ES-I3 (cell line): Measurements from ENCODE around the gene ETF1.

Experiments
- H3K36me3 ChIP-seq: 2 replicates; pipeline ENCODE4 v1.6.1; 2013; ENCODE audit warnings: mild to moderate bottlenecking, low read length, control low read depth, moderate library complexity; ENCODE audit not compliant: insufficient read depth
- H3K4me1 ChIP-seq: 2 replicates; pipeline ENCODE4 v1.6.1; 2013; ENCODE audit warnings: mild to moderate bottlenecking, control low read depth, low read length; ENCODE audit not compliant: insufficient read depth
- H3K9ac ChIP-seq: 2 replicates; pipeline ENCODE4 v1.6.1; 2013; ENCODE audit warnings: low read depth, mild to moderate bottlenecking, low read length, moderate library complexity
- H3K9me3 ChIP-seq: 2 replicates; pipeline ENCODE4 v1.6.1; 2013; ENCODE audit warnings: mild to moderate bottlenecking, low read length, moderate library complexity; ENCODE audit not compliant: control insufficient read depth, insufficient read depth

ETF1 gene

DNA sequence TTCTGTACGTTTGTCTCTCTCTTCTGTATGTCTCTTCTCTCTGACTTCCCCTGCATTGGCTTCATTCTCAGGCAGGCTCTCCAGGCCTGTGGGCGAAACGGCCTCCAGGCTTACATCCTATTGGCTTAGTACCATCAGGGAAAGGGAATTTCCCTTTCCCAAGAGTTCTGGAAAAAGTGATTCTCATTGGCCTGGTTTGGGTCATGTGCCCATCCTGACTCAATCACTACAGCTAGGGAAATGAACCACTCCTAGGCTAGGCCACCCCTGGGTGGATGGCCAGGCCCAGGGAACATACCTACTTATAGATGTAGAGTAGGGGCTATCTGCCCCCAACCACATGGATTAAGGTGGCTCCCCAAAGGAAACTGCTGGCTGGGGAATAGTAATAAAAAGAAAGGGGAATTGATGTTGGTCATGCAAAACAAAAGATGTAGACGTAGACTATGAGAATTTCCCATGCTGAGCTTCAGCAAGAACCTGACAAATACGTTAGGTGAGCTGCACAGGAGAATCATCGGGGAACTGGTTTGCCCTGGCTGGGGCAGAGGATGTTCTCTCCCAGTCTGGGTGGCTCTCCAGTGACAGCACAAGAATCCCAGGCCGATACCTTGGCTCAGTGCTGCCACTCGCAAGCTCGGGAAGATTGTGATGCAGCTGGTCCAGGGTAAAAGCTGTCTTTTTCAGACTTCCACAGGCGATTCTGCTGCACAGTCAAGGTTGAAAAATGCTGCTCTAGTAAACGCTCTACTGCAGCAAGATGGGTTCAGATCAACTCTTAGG is 81.5 kb downstream of the ETF1 start:
- H3K9me3 ChIP-seq: no peaks in the 10 kb centered on the region
- H3K36me3 ChIP-seq: no peaks in the 10 kb centered on the region
- H3K4me1 ChIP-seq: no peaks in the 10 kb centered on the region; the same call in 1 of the 2 replicates
- H3K9ac ChIP-seq: no peak overlapping the region

DNA sequence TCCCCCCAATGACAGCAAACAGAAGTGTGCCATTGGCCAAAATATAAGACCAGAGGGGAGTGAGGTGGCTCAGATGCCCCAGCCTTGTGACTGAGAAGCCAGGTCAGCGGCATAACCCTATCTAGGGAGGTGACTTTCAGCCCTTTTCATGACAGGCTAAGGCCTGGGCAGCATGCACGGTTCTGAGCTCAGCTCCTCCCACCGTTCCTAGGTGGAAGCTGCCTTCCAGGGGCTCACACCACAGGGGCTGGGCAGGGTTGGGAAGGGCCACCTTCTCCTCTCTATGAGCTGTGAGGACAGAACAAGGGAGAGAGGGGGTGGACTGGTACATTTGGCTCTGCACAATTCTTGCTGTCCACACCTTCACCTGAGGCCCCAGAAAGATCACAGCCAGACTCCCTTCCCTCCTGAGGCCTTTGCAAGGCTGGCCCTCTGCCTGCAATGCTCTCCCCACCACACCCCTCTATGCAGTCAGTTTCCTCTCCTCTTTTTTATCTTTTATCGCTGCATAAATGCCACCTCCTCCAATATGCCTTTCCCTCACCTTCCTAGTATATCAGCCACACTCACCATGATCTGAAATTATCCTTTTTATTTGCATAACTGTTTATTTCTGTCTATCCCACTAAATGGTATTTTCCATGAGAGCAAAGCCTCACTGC is 82.9 kb downstream of the ETF1 start:
- Histone ChIP-seq H3K9me3 (no peaks in the 10 kb centered on the region), H3K9ac (no peak overlapping the region), H3K36me3 (no peaks in the 10 kb centered on the region), H3K4me1 (peaks cover 6% of the 10 kb centered on the region)

DNA sequence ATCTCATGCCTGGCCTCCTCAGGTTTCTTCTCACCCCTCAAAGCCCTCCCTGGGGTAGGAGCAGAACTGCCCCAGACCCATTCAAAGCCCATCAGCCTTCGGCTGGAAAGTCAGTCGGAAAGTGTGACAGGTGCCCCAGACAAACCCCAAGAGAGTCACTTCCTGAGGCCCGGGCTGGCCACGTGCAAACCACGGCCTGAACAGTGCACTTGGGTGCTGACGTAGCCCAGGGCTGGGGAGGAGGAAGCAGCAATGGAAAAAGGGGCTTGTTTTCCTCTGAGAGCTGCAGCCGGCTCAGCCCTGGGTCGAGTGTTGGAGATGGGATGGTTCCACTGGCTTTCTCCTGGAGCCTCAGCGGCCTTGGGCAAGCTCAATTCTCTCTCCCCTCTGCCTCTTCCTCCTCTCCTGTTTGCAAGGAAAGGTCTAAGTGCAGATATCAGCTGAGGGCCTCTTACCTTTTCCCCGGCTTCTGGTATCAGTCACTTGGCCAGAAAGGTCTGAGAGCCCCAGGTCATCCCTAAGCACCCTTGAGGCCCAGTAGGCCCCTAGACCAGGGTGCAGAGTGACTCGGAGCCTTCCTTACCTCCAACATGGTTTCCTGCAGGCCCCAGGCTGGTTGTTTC is 83.6 kb downstream of the ETF1 start:
- H3K9ac ChIP-seq: no peak overlapping the region
- peaks cover 8% of the 10 kb centered on the region for H3K4me1 ChIP-seq
- no peaks in the 10 kb centered on the region for H3K36me3 ChIP-seq
- no peaks in the 10 kb centered on the region for H3K9me3 ChIP-seq

DNA sequence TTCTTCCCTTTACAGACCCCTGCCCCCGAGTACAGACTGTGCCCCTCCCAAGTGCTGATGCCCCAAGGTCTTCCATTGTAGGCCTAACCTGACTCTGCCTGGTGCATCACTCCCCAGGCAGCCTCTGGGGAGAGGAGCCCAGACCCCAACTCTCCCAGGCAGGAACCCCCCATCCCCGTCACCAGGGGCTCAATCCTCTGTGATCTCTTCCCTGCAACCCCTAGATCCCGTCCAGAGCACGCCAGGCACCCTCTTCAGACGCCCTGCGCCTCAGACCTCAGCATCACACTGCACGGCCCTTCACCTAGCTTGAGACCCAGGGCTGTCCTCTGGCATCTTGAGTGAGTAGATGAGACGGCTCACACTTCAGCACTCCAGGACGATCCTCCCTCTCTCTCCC is 84.2 kb downstream of the ETF1 start:
- Histone ChIP-seq H3K9me3 (no peaks in the 10 kb centered on the region), H3K9ac (no peak overlapping the region), H3K36me3 (no peaks in the 10 kb centered on the region), H3K4me1 (peaks cover 8% of the 10 kb centered on the region)

DNA sequence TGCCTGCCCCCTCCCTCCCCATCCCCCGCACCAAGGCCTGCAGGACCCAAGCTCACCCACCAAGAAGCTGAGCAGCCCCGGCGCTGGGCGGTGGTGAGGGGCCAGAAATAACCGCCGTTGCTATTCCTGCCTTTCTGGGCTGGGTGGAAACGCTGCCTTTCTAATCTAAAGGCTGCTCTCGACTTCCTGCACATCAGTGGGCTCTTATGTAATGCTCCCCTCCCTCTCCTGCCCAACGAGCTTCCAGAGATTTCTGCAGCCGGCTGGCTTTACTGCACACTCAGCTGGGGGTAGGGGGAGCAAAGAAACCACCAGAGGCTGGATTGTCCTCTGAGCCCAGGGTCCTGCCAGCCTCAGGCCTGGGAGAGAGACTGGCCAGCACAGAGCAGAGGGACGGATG is 84.7 kb downstream of the ETF1 start:
- H3K9ac ChIP-seq: no peak overlapping the region

DNA sequence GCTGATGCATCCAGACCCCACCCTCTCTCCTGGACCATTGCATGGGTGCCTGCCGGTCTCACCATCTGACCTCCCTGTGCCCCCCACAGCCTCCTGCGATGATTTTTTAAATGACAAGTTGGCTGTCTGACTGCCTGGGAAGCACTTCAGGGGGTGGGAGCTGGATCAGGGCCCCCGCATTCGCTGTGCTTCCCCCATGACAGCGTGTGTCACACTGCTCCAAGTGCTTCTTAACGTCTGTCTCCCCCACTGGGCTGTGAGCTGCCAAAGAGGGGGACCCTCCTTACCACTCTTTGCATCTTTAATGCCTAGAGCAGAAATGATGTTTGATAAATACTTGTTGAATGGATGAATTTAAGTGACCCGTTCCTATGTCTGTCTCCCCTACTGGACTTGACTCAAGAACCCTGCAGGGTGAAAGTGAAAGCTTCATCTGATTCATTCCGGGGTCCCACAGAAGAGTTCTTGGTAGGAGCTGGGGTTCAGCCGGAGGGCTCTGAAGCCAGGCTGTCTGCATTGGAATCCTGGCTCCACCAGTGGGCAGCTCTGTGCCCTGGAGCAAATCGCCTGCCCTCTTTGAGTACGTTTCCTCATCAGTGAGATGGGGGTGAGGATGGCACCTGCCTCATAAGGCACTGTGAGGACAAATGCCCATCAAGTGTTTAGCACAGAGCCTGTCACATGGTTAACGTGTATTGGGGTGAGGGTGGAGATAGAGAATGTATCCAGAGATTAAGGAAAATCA is 85.3 kb downstream of the ETF1 start:
- no peak overlapping the region for H3K9ac ChIP-seq
- no peaks in the 10 kb centered on the region for H3K36me3 ChIP-seq
- H3K9me3 ChIP-seq: no peaks in the 10 kb centered on the region
- peaks cover 8% of the 10 kb centered on the region for H3K4me1 ChIP-seq

More for the DNA sequence above, 84.7 kb downstream of the ETF1 start:
- Histone ChIP-seq H3K4me1 (peaks cover 8% of the 10 kb centered on the region), H3K9me3 (no peaks in the 10 kb centered on the region), H3K36me3 (no peaks in the 10 kb centered on the region)
